OCI-LY7 (cell line): ENCODE measurements around the gene PGK1.

Source experiments
- CTCF ChIP-seq: fragments of 200-600 bp; sonication (generic); conservative IDR thresholded peaks from 2 replicates; pipeline ENCODE4 v1.5.1; 2014; ENCODE audit warnings: mild to moderate bottlenecking, antibody characterized with exemption, low read length, moderate library complexity, mixed read lengths
- EZH2phosphoT487 ChIP-seq: fragments of 200-600 bp; sonication (generic); IDR thresholded peaks from 2 replicates; pipeline ENCODE4 v1.6.1; 2018; ENCODE audit warnings: low read depth, borderline replicate concordance, mild to moderate bottlenecking, mixed run types, antibody characterized with exemption, low read length, moderate library complexity, mixed read lengths

GRCh38 chrX:78105944-78106650 lies 2.0 kb downstream of the PGK1 start:
- no peak for TF ChIP-seq EZH2phosphoT487
- no peak for TF ChIP-seq CTCF
